Measurements from ENCODE around the gene OR8K3.

GRCh38 chr11:56296898-56297297 is 18.0 kb upstream of the OR8K3 start:
- TF ChIP-seq CTCF (IDR thresholded peaks at IDR 0.05) = no peak
- TF ChIP-seq POLR2AphosphoS5 (IDR thresholded peaks at IDR 0.05; ENCODE audit: low read depth, low read length) = no peak
- no peak for TF ChIP-seq REST (IDR thresholded peaks at IDR 0.05; ENCODE audit: insufficient read depth in 1 of 2, low read depth in 2 of 2, low read length in 1 of 2)
